HEK293 (cell line): ENCODE data around the gene PHF23.
A peak's percentile ranks its signal among the peaks of the same experiment; 100 is the strongest.

Source experiments
- KLF1 ChIP-seq: fragments of 450-650 bp; formaldehyde crosslinking; IDR thresholded peaks from 2 replicates; pipeline ENCODE4 v1.5.1; 2016; ENCODE audit warnings: missing biosample characterization, missing genetic modification characterization
- KLF17 ChIP-seq: fragments of 450-650 bp; formaldehyde crosslinking; IDR thresholded peaks from 2 replicates; pipeline ENCODE4 v1.5.1; 2016; ENCODE audit warnings: missing biosample characterization, missing genetic modification characterization
- PATZ1 ChIP-seq: fragments of 450-650 bp; formaldehyde crosslinking; IDR thresholded peaks from 2 replicates; pipeline ENCODE4 v1.5.1; 2016; ENCODE audit warnings: missing biosample characterization, missing genetic modification characterization
- PRDM10 ChIP-seq: fragments of 450-650 bp; formaldehyde crosslinking; IDR thresholded peaks from 2 replicates; pipeline ENCODE4 v1.5.1; 2016; ENCODE audit warnings: missing biosample characterization, missing genetic modification characterization
- PRDM2 ChIP-seq: fragments of 450-650 bp; formaldehyde crosslinking; IDR thresholded peaks from 2 replicates; pipeline ENCODE4 v1.5.1; 2016; ENCODE audit warnings: missing biosample characterization, missing genetic modification characterization, borderline replicate concordance
- ZNF174 ChIP-seq: fragments of 450-650 bp; formaldehyde crosslinking; IDR thresholded peaks from 2 replicates; pipeline ENCODE4 v1.5.0; 2017; ENCODE audit warnings: missing biosample characterization, mild to moderate bottlenecking, missing genetic modification characterization
- ZNF184 ChIP-seq: fragments of 450-650 bp; IDR thresholded peaks from 2 replicates; pipeline ENCODE4 v1.5.1; 2018; ENCODE audit warnings: missing biosample characterization, mild to moderate bottlenecking, missing genetic modification characterization
- ZNF266 ChIP-seq: fragments of 450-650 bp; formaldehyde crosslinking; IDR thresholded peaks from 2 replicates; pipeline ENCODE4 v1.5.1; 2016; ENCODE audit warnings: missing biosample characterization, missing genetic modification characterization, low read depth
- ZNF274 ChIP-seq, 2 experiments: fragments of 200-500 bp in 1 of 2; fragments of 450-650 bp in 1 of 2; sonication (Bioruptor generic) in 1 of 2; formaldehyde crosslinking in 1 of 2; IDR thresholded peaks; 2 replicates each; pipeline versions ENCODE4 v1.5.1 to v1.6.1; 2014 to 2016; ENCODE audit warnings: borderline replicate concordance in 1 of 2, inconsistent platforms in 1 of 2, low read length in 1 of 2, missing biosample characterization in 1 of 2, missing genetic modification characterization in 1 of 2
- ZNF280D ChIP-seq: fragments of 450-650 bp; formaldehyde crosslinking; IDR thresholded peaks from 2 replicates; pipeline ENCODE4 v1.5.1; 2016; ENCODE audit warnings: missing biosample characterization, missing genetic modification characterization
- ZNF433 ChIP-seq: fragments of 450-650 bp; formaldehyde crosslinking; IDR thresholded peaks from 2 replicates; pipeline ENCODE4 v1.5.1; 2016; ENCODE audit warnings: missing biosample characterization, missing genetic modification characterization, low read depth
- ZNF654 ChIP-seq: fragments of 450-650 bp; formaldehyde crosslinking; IDR thresholded peaks from 2 replicates; pipeline ENCODE4 v1.5.1; 2016; ENCODE audit warnings: low read depth, missing biosample characterization, missing genetic modification characterization
- ZNF704 ChIP-seq: fragments of 450-650 bp; formaldehyde crosslinking; IDR thresholded peaks from 2 replicates; pipeline ENCODE4 v1.5.1; 2016; ENCODE audit warnings: missing biosample characterization, missing genetic modification characterization
- ZNF785 ChIP-seq: fragments of 450-650 bp; formaldehyde crosslinking; IDR thresholded peaks from 2 replicates; pipeline ENCODE4 v1.5.1; 2016; ENCODE audit warnings: missing biosample characterization, missing genetic modification characterization

Gene PHF23

GRCh38 chr17:7220593-7221277 is 18.5 kb downstream of the PHF23 start (continued):
- no peak for TF ChIP-seq ZNF280D (tag by site-specific recombination)
- no peak for TF ChIP-seq ZNF184 (tag by site-specific recombination)
- peak; percentile 74 for TF ChIP-seq KLF1
- TF ChIP-seq ZNF433 (tag by site-specific recombination) = no peak
- TF ChIP-seq ZNF785 (tag by site-specific recombination) = no peak
- TF ChIP-seq KLF17 (tag by site-specific recombination) = 0 out of 2 replicates have a peak, but pooled peaks have one; percentile 24
- no peak for TF ChIP-seq ZNF704 (tag by site-specific recombination)
- no peak for TF ChIP-seq PRDM2
- no peak for TF ChIP-seq ZNF274 (IDR thresholded peaks at IDR 0.05; ENCODE audit: low read length)
- TF ChIP-seq ZNF274 (tag by site-specific recombination; IDR thresholded peaks at IDR 0.05; ENCODE audit: borderline replicate concordance) = no peak
- TF ChIP-seq ZNF174 (tag by site-specific recombination) = no peak
- TF ChIP-seq PATZ1 (tag by site-specific recombination) = 0 out of 2 replicates have a peak, but pooled peaks have one; percentile 48
- peak; percentile 89 for TF ChIP-seq PRDM10 (tag by site-specific recombination)
- TF ChIP-seq ZNF266 (tag by site-specific recombination) = no peak
- TF ChIP-seq ZNF654 (tag by site-specific recombination) = peak; percentile 69
